SK-N-SH treated with all-trans-retinoic acid at 6 μM for 48 hours (cell line): ENCODE measurements around the gene AP2B1.

Experiments used
- ATAC-seq: fragments of 200-7000 bp; cut with Tn5 transposase; 3 replicates; pipeline ENCODE4 v1.9.1; 2020; ENCODE audit warnings: mild to moderate bottlenecking, moderate library complexity
- ARNTL ChIP-seq: fragments of 450-650 bp; formaldehyde crosslinking; IDR thresholded peaks from 2 replicates; pipeline ENCODE4 v1.5.0; 2020; ENCODE audit warnings: low read depth, mild to moderate bottlenecking, moderate library complexity, borderline replicate concordance
- BACH2 ChIP-seq: fragments of 250-450 bp; sonication (Bioruptor Pico); IDR thresholded peaks from 2 replicates; pipeline ENCODE4 v1.9.0; 2021; ENCODE audit warnings: mild to moderate bottlenecking, borderline replicate concordance
- CREB5 ChIP-seq: fragments of 250-450 bp; sonication (Bioruptor Pico); IDR thresholded peaks from 2 replicates; pipeline ENCODE4 v1.5.1; 2020; ENCODE audit warnings: low read depth, mild to moderate bottlenecking, moderate library complexity
- CSDC2 ChIP-seq: fragments of 250-450 bp; sonication (Bioruptor Pico); IDR thresholded peaks from 2 replicates; pipeline ENCODE4 v1.5.0; 2020; ENCODE audit warnings: mild to moderate bottlenecking, moderate library complexity
- CSRNP3 ChIP-seq: fragments of 250-450 bp; sonication (Bioruptor Pico); IDR thresholded peaks from 2 replicates; pipeline ENCODE4 v1.5.1; 2021; ENCODE audit warnings: mild to moderate bottlenecking, moderate library complexity
- ESRRG ChIP-seq: fragments of 250-450 bp; sonication (Bioruptor Pico); IDR thresholded peaks from 2 replicates; pipeline ENCODE4 v1.6.1; 2021; ENCODE audit warnings: mild to moderate bottlenecking
- GLIS3 ChIP-seq: fragments of 250-450 bp; sonication (Bioruptor Pico); IDR thresholded peaks from 2 replicates; pipeline ENCODE4 v1.5.0; 2020; ENCODE audit warnings: mild to moderate bottlenecking, moderate library complexity
- OSR1 ChIP-seq: fragments of 250-450 bp; sonication (Bioruptor Pico); IDR thresholded peaks from 2 replicates; pipeline ENCODE4 v1.8.0; 2022; ENCODE audit warnings: moderate library complexity, mild to moderate bottlenecking, inconsistent platforms
- POU6F1 ChIP-seq: fragments of 250-450 bp; sonication (Bioruptor Pico); IDR thresholded peaks from 2 replicates; pipeline ENCODE4 v1.8.0; 2021; ENCODE audit warnings: low read depth, mild to moderate bottlenecking, moderate library complexity, borderline replicate concordance
- PPARA ChIP-seq: fragments of 250-450 bp; sonication (Bioruptor Pico); IDR thresholded peaks from 2 replicates; pipeline ENCODE4 v1.5.0; 2020; ENCODE audit warnings: mild to moderate bottlenecking, borderline replicate concordance
- RARB ChIP-seq: fragments of 250-450 bp; sonication (Bioruptor Pico); IDR thresholded peaks from 2 replicates; pipeline ENCODE4 v1.8.0; 2021; ENCODE audit warnings: mild to moderate bottlenecking, moderate library complexity
- SNAI2 ChIP-seq: fragments of 250-450 bp; sonication (Bioruptor Pico); IDR thresholded peaks from 2 replicates; pipeline ENCODE4 v1.5.0; 2020; ENCODE audit warnings: mild to moderate bottlenecking, moderate library complexity
- TCF4 ChIP-seq: fragments of 250-450 bp; sonication (Bioruptor Pico); IDR thresholded peaks from 2 replicates; pipeline ENCODE4 v1.8.0; 2021; ENCODE audit warnings: mild to moderate bottlenecking, moderate library complexity, borderline replicate concordance
- ZC3H10 ChIP-seq: fragments of 250-450 bp; sonication (Bioruptor Pico); IDR thresholded peaks from 2 replicates; pipeline ENCODE4 v1.5.1; 2021; ENCODE audit warnings: mild to moderate bottlenecking, moderate library complexity
- ZFP3 ChIP-seq: fragments of 250-450 bp; sonication (Bioruptor Pico); IDR thresholded peaks from 2 replicates; pipeline ENCODE4 v1.5.0; 2020; ENCODE audit warnings: mild to moderate bottlenecking, moderate library complexity
- ZNF565 ChIP-seq: fragments of 450-650 bp; formaldehyde crosslinking; conservative IDR thresholded peaks from 2 replicates; pipeline ENCODE4 v1.5.0; 2020; ENCODE audit warnings: low read depth, mild to moderate bottlenecking, moderate library complexity
- ZNF70 ChIP-seq: fragments of 450-650 bp; formaldehyde crosslinking; IDR thresholded peaks from 2 replicates; pipeline ENCODE4 v1.5.0; 2020; ENCODE audit warnings: mild to moderate bottlenecking, moderate library complexity
- ZNF8 ChIP-seq: fragments of 450-650 bp; formaldehyde crosslinking; IDR thresholded peaks from 2 replicates; pipeline ENCODE4 v1.5.0; 2020; ENCODE audit warnings: mild to moderate bottlenecking, moderate library complexity
- TF ChIP-seq, protein P1 (sequence below): fragments of 250-450 bp; sonication (Bioruptor Pico); IDR thresholded peaks from 2 replicates; pipeline ENCODE4 v1.8.0; 2020; ENCODE audit warnings: mild to moderate bottlenecking, moderate library complexity, borderline replicate concordance
- TF ChIP-seq, protein P2 (sequence below): fragments of 250-450 bp; sonication (Bioruptor Pico); IDR thresholded peaks from 2 replicates; pipeline ENCODE4 v1.5.0; 2020; ENCODE audit warnings: mild to moderate bottlenecking, moderate library complexity

The AP2B1 gene

DNA sequence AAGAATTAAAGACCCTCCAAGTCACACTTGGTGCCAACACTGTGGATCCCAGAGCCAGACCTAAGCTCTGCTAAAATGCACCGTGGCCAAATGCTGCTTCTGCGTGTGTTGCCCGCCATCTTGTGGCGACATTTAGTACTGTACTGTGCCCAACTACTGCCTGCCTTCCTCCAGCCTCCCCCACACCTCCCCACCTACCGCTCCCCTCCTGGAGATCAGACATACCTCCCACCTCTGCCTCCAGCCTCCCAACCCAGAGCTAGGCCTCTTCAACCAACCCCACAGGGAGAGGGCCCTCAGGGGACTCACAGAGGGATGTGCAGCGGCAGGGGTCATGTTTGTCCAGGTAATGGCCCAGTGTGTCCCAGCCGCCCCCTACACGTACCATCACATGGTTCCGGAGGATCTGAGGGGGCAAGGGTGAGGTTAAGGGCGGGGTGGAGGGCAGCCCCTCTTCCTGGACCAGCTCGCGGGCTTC, 160.5 kb downstream of the AP2B1 start (continued):
- no peak for TF ChIP-seq CREB5

GRCh38 chr17:35748341-35748841, 161.3 kb downstream of the AP2B1 start:
- TF ChIP-seq CSDC2 (CRISPR knock-in tag), result no peak
- no peak for TF ChIP-seq ZC3H10 (CRISPR knock-in tag)
- no peak for TF ChIP-seq PPARA (CRISPR knock-in tag)
- no peak for TF ChIP-seq ZFP3 (CRISPR knock-in tag)
- TF ChIP-seq TCF4, result no peak
- no peak for TF ChIP-seq GLIS3
- no peak for TF ChIP-seq ESRRG (CRISPR knock-in tag)
- no peak for TF ChIP-seq RARB (CRISPR knock-in tag)
- TF ChIP-seq, protein P1, sequence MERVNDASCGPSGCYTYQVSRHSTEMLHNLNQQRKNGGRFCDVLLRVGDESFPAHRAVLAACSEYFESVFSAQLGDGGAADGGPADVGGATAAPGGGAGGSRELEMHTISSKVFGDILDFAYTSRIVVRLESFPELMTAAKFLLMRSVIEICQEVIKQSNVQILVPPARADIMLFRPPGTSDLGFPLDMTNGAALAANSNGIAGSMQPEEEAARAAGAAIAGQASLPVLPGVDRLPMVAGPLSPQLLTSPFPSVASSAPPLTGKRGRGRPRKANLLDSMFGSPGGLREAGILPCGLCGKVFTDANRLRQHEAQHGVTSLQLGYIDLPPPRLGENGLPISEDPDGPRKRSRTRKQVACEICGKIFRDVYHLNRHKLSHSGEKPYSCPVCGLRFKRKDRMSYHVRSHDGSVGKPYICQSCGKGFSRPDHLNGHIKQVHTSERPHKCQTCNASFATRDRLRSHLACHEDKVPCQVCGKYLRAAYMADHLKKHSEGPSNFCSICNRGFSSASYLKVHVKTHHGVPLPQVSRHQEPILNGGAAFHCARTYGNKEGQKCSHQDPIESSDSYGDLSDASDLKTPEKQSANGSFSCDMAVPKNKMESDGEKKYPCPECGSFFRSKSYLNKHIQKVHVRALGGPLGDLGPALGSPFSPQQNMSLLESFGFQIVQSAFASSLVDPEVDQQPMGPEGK, result no peak
- TF ChIP-seq ZNF565 (CRISPR knock-in tag), result no peak
- no peak for TF ChIP-seq ARNTL (CRISPR knock-in tag)
- TF ChIP-seq, protein P2, sequence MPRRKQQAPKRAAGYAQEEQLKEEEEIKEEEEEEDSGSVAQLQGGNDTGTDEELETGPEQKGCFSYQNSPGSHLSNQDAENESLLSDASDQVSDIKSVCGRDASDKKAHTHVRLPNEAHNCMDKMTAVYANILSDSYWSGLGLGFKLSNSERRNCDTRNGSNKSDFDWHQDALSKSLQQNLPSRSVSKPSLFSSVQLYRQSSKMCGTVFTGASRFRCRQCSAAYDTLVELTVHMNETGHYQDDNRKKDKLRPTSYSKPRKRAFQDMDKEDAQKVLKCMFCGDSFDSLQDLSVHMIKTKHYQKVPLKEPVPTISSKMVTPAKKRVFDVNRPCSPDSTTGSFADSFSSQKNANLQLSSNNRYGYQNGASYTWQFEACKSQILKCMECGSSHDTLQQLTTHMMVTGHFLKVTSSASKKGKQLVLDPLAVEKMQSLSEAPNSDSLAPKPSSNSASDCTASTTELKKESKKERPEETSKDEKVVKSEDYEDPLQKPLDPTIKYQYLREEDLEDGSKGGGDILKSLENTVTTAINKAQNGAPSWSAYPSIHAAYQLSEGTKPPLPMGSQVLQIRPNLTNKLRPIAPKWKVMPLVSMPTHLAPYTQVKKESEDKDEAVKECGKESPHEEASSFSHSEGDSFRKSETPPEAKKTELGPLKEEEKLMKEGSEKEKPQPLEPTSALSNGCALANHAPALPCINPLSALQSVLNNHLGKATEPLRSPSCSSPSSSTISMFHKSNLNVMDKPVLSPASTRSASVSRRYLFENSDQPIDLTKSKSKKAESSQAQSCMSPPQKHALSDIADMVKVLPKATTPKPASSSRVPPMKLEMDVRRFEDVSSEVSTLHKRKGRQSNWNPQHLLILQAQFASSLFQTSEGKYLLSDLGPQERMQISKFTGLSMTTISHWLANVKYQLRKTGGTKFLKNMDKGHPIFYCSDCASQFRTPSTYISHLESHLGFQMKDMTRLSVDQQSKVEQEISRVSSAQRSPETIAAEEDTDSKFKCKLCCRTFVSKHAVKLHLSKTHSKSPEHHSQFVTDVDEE (CRISPR knock-in tag), result no peak
- TF ChIP-seq SNAI2, result no peak
- no peak for TF ChIP-seq CSRNP3 (CRISPR knock-in tag)
- TF ChIP-seq OSR1, result no peak
- no peak for TF ChIP-seq BACH2 (CRISPR knock-in tag)
- ATAC-seq, result peak; percentile 58

GRCh38 chr17:35748979-35749378, 161.9 kb downstream of the AP2B1 start:
- no peak for ATAC-seq
- TF ChIP-seq ZNF70 (CRISPR knock-in tag) (no peak), TCF4 (no peak), GLIS3 (no peak), ZNF565 (CRISPR knock-in tag) (no peak), SNAI2 (no peak), CSRNP3 (CRISPR knock-in tag) (no peak), ZNF8 (no peak), PPARA (CRISPR knock-in tag) (no peak), BACH2 (CRISPR knock-in tag) (no peak), POU6F1 (CRISPR knock-in tag) (no peak)
